NOMO-1 (cell line): ENCODE results near the gene ACKR2.

ENCODE experiments used
- DNase-seq, 2 experiments: peaks; one replicate each; lab custom pipeline; 2025; ENCODE audit not compliant: unreplicated experiment in 2 of 2; lab: John Stamatoyannopoulos, UW

ACKR2 gene

GRCh38 chr3:42829083-42829627, 19.9 kb downstream of the ACKR2 start:
- DNase-seq = no peak

GRCh38 chr3:42829628-42830436, 20.6 kb downstream of the ACKR2 start:
- DNase-seq = no peak

GRCh38 chr3:42830437-42831320, 21.4 kb downstream of the ACKR2 start:
- DNase-seq = peak; percentile 30 to 37

- peak; percentile 73 to 74 for DNase-seq
These were observed 22.1 kb downstream of the ACKR2 start for GRCh38 chr3:42831321-42831713.

- no peak for DNase-seq
These were observed 27.2 kb downstream of the ACKR2 start for GRCh38 chr3:42836150-42837123.

GRCh38 chr3:42838571-42838970, 29.3 kb downstream of the ACKR2 start:
- DNase-seq = no peak

GRCh38 chr3:42839616-42840015, 30.4 kb downstream of the ACKR2 start:
- DNase-seq = peak; percentile 66 to 83

- DNase-seq = no peak
These were observed 32.1 kb downstream of the ACKR2 start for GRCh38 chr3:42841332-42841731.

GRCh38 chr3:42843713-42844411, 34.6 kb downstream of the ACKR2 start:
- DNase-seq = no peak

- no peak for DNase-seq
These were observed 35.1 kb downstream of the ACKR2 start for GRCh38 chr3:42844412-42844713.

GRCh38 chr3:42844815-42845214, 35.6 kb downstream of the ACKR2 start:
- no peak for DNase-seq

GRCh38 chr3:42846685-42847522, 37.7 kb downstream of the ACKR2 start:
- DNase-seq = peak; percentile 77 to 84

GRCh38 chr3:42847731-42848130, 38.5 kb downstream of the ACKR2 start:
- no peak for DNase-seq

GRCh38 chr3:42849017-42849416, 39.8 kb downstream of the ACKR2 start:
- DNase-seq = no peak

- no peak for DNase-seq
These were observed 41.0 kb downstream of the ACKR2 start for GRCh38 chr3:42850263-42850662.

GRCh38 chr3:42851228-42851834, 42.1 kb downstream of the ACKR2 start:
- DNase-seq = no peak

GRCh38 chr3:42852441-42852840, 43.2 kb downstream of the ACKR2 start:
- no peak for DNase-seq

- DNase-seq = no peak
These were observed 43.8 kb downstream of the ACKR2 start for GRCh38 chr3:42853056-42853455.
